Measurements from ENCODE around the gene HMCN1. TPM values are rescaled to one million over a fixed set of nuclear protein-coding genes. Genes with fewer than 3 reads are reported as not detected.

Gene HMCN1
- total RNA-seq, 2 donors from 2014 or later = 10.4 to 22.3 TPM

GRCh38 chr1:186218654-186219352 is 484.6 kb downstream of the HMCN1 start:
- DNase-seq (no peak), ATAC-seq (no peak)
- intact Hi-C loops (cut with DNase I) = no loop called here

DNA sequence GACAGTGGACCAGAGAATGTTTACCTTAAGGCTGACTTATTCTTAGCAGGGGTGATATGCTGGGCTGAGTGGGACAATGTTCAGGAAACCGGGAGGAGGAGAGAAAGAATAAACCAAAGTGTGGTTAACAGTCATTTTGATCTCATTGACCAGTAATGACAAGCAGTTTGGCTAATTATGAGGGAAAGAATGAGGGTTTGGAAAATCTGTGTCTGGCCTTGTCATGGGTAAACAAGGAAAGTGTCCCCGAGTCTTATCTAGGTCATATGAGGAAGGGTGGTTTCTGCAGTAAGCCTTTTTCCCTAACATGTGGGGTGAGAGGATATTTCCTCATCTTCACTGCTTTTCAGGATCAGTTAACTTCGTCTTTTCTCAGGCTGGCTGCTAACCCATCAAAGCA is 485.9 kb downstream of the HMCN1 start:
- ATAC-seq = no peak
- DNase-seq = no peak
- intact Hi-C loops (cut with DNase I) = no loop called here

DNA sequence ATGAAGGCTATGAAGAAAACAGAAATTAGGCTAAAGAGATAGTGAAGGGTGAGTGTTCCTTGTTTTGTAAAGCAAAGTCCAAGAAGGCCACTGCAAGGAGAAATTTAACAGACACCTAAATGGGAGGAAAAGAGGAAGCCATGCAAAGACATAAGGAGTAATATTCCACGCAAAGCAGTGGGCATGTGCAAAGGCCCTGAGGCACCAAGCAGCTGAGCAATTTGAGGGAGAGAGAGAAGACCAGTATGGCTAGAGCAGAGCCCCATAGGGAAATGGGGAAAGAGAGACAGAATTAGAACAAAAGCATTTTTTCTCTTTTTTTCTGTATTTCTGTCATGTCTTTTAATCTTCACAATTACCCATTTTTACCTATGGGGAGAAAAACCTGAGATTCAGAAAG is 486.7 kb downstream of the HMCN1 start:
- DNase-seq (no peak), ATAC-seq (no peak)
- intact Hi-C loops (cut with DNase I) = no loop called here

GRCh38 chr1:186225096-186225495 is 490.9 kb downstream of the HMCN1 start:
- DNase-seq (no peak), ATAC-seq (no peak)
- intact Hi-C loops (cut with DNase I) = no loop called here

DNA sequence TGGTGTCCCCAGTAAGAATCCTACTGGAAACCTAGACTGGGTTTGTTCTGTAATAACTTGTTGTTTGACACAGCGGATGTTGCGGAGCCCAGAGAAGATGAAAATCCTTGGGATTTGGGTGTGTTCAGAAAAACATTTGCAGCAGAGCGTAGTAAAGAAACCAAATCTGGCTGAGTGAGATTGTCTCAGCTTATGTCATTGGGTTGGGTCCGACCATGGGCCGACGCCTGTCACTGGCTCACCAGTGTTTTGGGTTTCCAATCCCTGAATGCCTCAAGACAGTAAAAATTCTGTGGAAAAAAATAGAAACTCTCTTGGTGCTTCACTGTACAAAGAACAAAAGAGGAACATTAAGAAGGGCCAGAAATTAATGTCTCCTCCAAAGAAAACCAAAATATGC is 494.6 kb downstream of the HMCN1 start:
- DNase-seq = no peak
- no peak for ATAC-seq
- intact Hi-C loops (cut with DNase I) = no loop called here

DNA sequence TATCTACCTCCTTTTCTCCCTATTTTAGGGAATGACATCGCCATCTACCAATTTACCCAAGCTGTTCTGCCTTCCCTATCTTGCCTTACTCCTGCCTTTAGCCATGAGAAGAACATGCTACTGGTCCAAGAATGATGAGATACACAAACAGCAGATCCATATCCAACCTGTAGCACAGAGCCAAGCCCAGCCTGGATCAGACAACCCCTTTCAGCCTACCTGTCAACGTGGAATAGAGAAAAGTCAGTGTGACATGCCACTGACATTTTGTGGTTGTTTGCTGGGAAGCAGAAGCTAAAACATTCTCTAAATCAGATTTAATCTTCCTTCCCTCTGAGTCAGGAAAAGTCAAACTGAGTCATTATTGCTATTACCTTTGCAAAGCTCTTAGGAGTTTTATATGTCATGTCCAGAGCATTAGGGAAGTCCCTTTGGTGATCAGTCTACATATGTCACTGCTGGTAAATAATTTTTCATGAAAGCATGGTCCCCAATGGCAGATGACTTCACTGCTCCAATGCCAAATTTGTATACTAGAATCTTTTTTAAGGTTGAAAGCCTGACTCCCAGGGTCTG is 497.8 kb downstream of the HMCN1 start:
- DNase-seq = no peak
- no peak for ATAC-seq

DNA sequence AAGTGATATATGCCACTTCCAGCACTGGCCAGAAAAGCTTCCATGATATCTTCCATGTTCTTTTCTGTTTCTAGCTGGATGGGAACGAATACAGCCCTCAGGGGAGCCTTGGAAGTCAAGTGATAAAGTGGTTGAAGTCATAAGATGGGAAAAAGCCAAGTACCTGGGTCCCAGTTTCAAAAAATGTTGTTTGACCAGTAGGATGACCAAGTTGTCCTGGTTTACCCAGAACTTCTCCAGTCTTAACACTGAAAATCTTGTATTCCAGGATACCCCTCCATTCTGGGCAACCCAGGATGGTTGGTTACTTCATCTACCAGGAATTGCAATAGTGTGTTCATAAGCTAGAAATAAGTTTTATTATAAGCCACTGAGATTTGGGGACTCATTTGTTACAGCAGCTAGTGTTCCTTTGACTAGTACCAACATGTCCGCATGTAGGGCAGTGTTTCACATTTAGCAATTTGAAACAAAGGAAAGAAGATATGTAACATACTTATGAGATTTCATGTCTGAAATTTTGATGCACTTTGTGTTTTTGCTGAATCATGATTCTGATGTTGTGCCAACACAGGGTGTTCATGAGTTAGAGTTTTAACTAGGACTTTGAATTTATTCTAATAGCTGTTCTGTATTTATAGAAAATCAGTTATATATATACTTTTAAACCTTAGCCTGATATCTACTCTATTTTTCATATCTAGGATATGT is 500.9 kb downstream of the HMCN1 start:
- intact Hi-C loops (cut with DNase I) = no loop called here
- ATAC-seq (no peak), DNase-seq (no peak)

More for the DNA sequence above, 497.8 kb downstream of the HMCN1 start:
- intact Hi-C loops (cut with DNase I) = no loop called here

DNA sequence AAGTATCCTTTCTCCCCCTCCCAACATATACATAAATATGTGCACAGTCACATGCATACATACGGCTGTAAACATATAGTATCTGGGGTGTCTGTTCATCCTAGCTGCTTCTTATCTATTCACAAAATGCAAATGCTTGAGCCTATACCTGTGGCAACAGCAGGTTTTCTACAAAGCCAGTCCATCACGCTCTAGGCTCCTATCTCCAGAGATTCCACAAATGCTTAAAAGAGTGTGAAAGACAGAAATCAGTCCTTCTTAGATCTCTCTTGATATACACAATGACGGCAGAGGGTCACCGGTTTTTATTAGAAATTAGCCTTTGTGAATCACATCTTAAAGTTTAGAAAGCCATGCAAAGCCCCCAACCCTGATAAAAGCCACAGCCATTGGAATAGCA is 501.5 kb downstream of the HMCN1 start:
- ATAC-seq = no peak
- DNase-seq = no peak
- intact Hi-C loops (cut with DNase I) = no loop called here

DNA sequence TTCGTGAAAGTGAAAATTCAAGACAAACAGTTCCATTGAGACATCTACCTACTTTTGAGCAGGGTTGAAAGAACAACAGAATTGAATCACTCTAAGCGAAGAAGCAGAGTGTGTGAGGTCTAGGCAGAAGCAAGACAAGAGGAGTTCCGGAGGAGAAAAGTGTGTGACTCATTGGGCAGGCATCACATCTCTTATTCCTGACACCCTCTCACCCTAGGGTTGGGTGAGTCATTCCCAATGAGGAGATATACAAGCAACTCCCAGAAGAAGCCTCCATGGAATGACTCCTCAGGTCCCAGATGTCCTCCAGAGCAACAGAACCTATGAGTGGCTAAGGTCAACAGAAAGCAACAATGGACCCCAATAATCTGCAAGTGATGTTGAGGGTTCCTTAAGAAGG is 502.7 kb downstream of the HMCN1 start:
- ATAC-seq = peak in 1 of 2 donors; percentile 94
- intact Hi-C loops (cut with DNase I) = no loop called here
- no peak for DNase-seq

DNA sequence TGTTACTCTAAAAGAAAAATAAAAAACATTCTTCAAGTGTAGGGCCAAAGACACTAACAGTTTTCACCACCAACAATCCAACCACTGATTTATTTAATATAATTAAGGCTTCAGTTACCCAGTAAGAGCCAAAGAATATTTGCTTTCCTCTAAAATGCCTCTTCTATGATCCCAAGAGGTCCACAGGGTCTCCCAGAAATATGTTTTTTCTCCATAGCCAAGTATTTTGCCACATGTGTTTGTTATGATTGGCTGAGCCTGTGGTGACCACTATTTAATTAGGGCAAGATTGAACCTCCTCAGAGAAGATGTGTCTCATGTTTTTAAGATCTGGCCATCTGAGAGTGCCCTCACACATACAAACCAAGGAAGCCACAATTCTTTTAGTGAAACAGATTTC is 505.0 kb downstream of the HMCN1 start:
- ATAC-seq = no peak
- intact Hi-C loops (cut with DNase I) = no loop called here
- DNase-seq = no peak

DNA sequence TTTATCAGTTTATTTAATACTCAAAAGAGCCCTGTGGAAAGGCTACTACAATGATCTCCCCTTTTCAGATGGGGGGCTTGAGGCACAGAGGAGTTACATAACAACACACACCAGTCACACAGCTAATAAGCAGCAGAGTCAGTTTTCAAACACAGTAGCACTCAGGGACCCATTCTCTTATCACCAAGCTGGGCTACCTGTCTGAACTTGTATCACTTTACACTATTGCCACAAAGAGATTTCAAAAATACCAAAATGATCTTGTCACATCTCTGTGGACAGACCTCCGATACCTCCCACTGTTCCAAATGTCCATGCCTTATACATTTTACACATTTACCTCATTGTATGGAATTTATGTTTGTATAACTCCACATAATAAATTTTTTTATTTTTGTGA is 506.2 kb downstream of the HMCN1 start:
- DNase-seq (no peak), ATAC-seq (no peak)
- intact Hi-C loops (cut with DNase I) = no loop called here
